IMR-90 (cell line): ENCODE data around the gene EXOC4. TPM values are rescaled to one million over a fixed set of nuclear protein-coding genes. Genes with fewer than 3 reads are reported as not detected.

Experiments used
- ATAC-seq: fragments of 200-7000 bp; cut with Tn5 transposase; 2 replicates; pipeline ENCODE4 v1.9.1; 2020; ENCODE audit warnings: low read depth, mild to moderate bottlenecking, moderate library complexity
- BruUV-seq: library from RNA; stranded (reverse); fragments of 400-500 nt; replicated peaks from 2 replicates; lab custom pipeline; 2021; lab: Mats Ljungman, UMichigan
- CTCF ChIA-PET: fragments of 300-600 bp; formaldehyde crosslinking; extraction: SDS; loops from one replicate; lab custom pipeline; 2021; ENCODE audit warnings: antibody characterized with exemption; lab: Yijun Ruan, JAX
- POLR2A ChIA-PET: fragments of 300-600 bp; sonication (Branson Sonifier 250); formaldehyde crosslinking; loops from one replicate; lab custom pipeline; 2022; ENCODE audit warnings: antibody characterized with exemption; ENCODE audit not compliant: unreplicated experiment; lab: Charles Lee
- DNase-seq: peaks from one replicate; pipeline ENCODE4 v3.0.0; 2013
- H2AFZ ChIP-seq: replicated peaks from 2 replicates; pipeline ENCODE3; 2013; ENCODE audit warnings: low read length, mild to moderate bottlenecking; ENCODE audit not compliant: poor library complexity
- H2AK5ac ChIP-seq: 2 replicates; pipeline ENCODE4 v1.6.1; 2013; ENCODE audit warnings: low read depth, low read length, inconsistent platforms
- H2AK9ac ChIP-seq: replicated peaks from 2 replicates; pipeline ENCODE3; 2013; ENCODE audit warnings: mild to moderate bottlenecking, low read depth, low read length, moderate library complexity; ENCODE audit not compliant: poor library complexity
- H2BK120ac ChIP-seq: 2 replicates; pipeline ENCODE4 v1.6.1; 2013; ENCODE audit warnings: low read depth, low read length, inconsistent platforms
- H2BK15ac ChIP-seq: 3 replicates; pipeline ENCODE4 v1.6.1; 2013; ENCODE audit warnings: low read depth, low read length, inconsistent platforms
- H2BK20ac ChIP-seq: 2 replicates; pipeline ENCODE4 v1.6.1; 2013; ENCODE audit warnings: low read depth, mild to moderate bottlenecking, inconsistent platforms, low read length, moderate library complexity
- H2BK5ac ChIP-seq: 2 replicates; pipeline ENCODE4 v1.6.1; 2013; ENCODE audit warnings: mild to moderate bottlenecking, low read depth, low read length, inconsistent platforms; ENCODE audit not compliant: poor library complexity, severe bottlenecking
- H3K14ac ChIP-seq: replicated peaks from 2 replicates; pipeline ENCODE4 v1.6.1; 2013; ENCODE audit warnings: low read depth, low read length, inconsistent platforms
- H3K18ac ChIP-seq: 2 replicates; pipeline ENCODE4 v1.6.1; 2013; ENCODE audit warnings: low read depth, low read length, control low read depth
- H3K23ac ChIP-seq: 2 replicates; pipeline ENCODE4 v1.6.1; 2013; ENCODE audit warnings: low read depth, low read length, inconsistent platforms
- H3K27ac ChIP-seq: 2 replicates; pipeline ENCODE4 v1.5.1; 2013; ENCODE audit warnings: mild to moderate bottlenecking, control low read depth, low read length; ENCODE audit not compliant: insufficient read depth
- H3K27me3 ChIP-seq: 2 replicates; pipeline ENCODE4 v1.6.1; 2013; ENCODE audit warnings: low read length; ENCODE audit not compliant: control insufficient read depth, insufficient read depth
- H3K36me3 ChIP-seq: 2 replicates; pipeline ENCODE4 v1.6.1; 2013; ENCODE audit warnings: low read length, mixed read lengths; ENCODE audit not compliant: control insufficient read depth, insufficient read depth
- H3K4ac ChIP-seq: 2 replicates; pipeline ENCODE4 v1.6.1; 2013; ENCODE audit warnings: low read depth, low read length, inconsistent platforms
- H3K4me1 ChIP-seq: 2 replicates; pipeline ENCODE4 v1.6.1; 2013; ENCODE audit warnings: low read length, mixed read lengths; ENCODE audit not compliant: control insufficient read depth, insufficient read depth
- H3K4me2 ChIP-seq: 2 replicates; pipeline ENCODE4 v1.6.1; 2013; ENCODE audit warnings: low read depth, mild to moderate bottlenecking, control low read depth, low read length, moderate library complexity
- H3K4me3 ChIP-seq: 2 replicates; pipeline ENCODE4 v1.5.1; 2013; ENCODE audit warnings: low read depth, mild to moderate bottlenecking, control low read depth, low read length, moderate library complexity; ENCODE audit not compliant: insufficient read depth
- H3K56ac ChIP-seq: 2 replicates; pipeline ENCODE4 v1.6.1; 2013; ENCODE audit warnings: low read length, inconsistent platforms; ENCODE audit not compliant: insufficient read depth; ENCODE audit errors: extremely low read depth
- H3K79me1 ChIP-seq, 2 experiments: 2 replicates each; pipeline ENCODE4 v1.6.1; 2013; ENCODE audit warnings: low read length in 2 of 2, inconsistent platforms in 1 of 2, low read depth in 1 of 2
- H3K9ac ChIP-seq: 2 replicates; pipeline ENCODE4 v1.6.1; 2013; ENCODE audit warnings: low read depth, low read length, control low read depth
- H3K9me1 ChIP-seq: 2 replicates; pipeline ENCODE4 v1.6.1; 2013; ENCODE audit warnings: low read length, inconsistent platforms; ENCODE audit not compliant: insufficient read depth
- H3K9me3 ChIP-seq: 2 replicates; pipeline ENCODE4 v1.6.1; 2013; ENCODE audit warnings: low read length; ENCODE audit not compliant: control insufficient read depth, insufficient read depth
- H4K20me1 ChIP-seq: 2 replicates; pipeline ENCODE4 v1.6.1; 2013; ENCODE audit warnings: low read length, inconsistent platforms; ENCODE audit not compliant: insufficient read depth
- H4K5ac ChIP-seq: 2 replicates; pipeline ENCODE4 v1.6.1; 2013; ENCODE audit warnings: mild to moderate bottlenecking, low read depth, low read length, control low read depth
- H4K8ac ChIP-seq, 2 experiments: 2 replicates each; pipeline ENCODE4 v1.6.1; 2013; ENCODE audit warnings: low read depth in 2 of 2, low read length in 2 of 2, control low read depth in 1 of 2, inconsistent platforms in 1 of 2
- H4K91ac ChIP-seq: 2 replicates; pipeline ENCODE4 v1.6.1; 2013; ENCODE audit warnings: low read depth, low read length, inconsistent platforms; ENCODE audit not compliant: insufficient read depth
- BHLHE40 ChIP-seq: fragments of 150-350 bp; IDR thresholded peaks from 2 replicates; pipeline ENCODE4 v1.6.1; 2016; ENCODE audit warnings: mild to moderate bottlenecking, low read depth, low read length
- CEBPB ChIP-seq: IDR thresholded peaks from 2 replicates; pipeline ENCODE4 v1.6.1; 2012; ENCODE audit warnings: low read depth, low read length, improper control_type of control experiment
- CHD1 ChIP-seq: IDR thresholded peaks from 2 replicates; pipeline ENCODE4 v1.6.1; 2012; ENCODE audit warnings: low read depth, low read length, improper control_type of control experiment
- ELK1 ChIP-seq: fragments of 150-350 bp; IDR thresholded peaks from 2 replicates; pipeline ENCODE4 v1.6.1; 2016; ENCODE audit warnings: low read depth, mild to moderate bottlenecking, low read length, moderate library complexity, borderline replicate concordance
- FOS ChIP-seq: fragments of 150-350 bp; IDR thresholded peaks from 2 replicates; pipeline ENCODE4 v1.6.1; 2016; ENCODE audit warnings: low read depth, low read length
- MAFK ChIP-seq: IDR thresholded peaks from 2 replicates; pipeline ENCODE4 v1.6.1; 2012; ENCODE audit warnings: low read depth, low read length, improper control_type of control experiment
- MAZ ChIP-seq: IDR thresholded peaks from 2 replicates; pipeline ENCODE4 v1.6.1; 2012; ENCODE audit warnings: low read depth, mild to moderate bottlenecking, low read length, improper control_type of control experiment, moderate library complexity, borderline replicate concordance
- MXI1 ChIP-seq: IDR thresholded peaks from 2 replicates; pipeline ENCODE4 v1.6.1; 2012; ENCODE audit warnings: low read depth, mild to moderate bottlenecking, low read length, moderate library complexity, borderline replicate concordance
- NFE2L2 ChIP-seq: fragments of 150-350 bp; IDR thresholded peaks from 2 replicates; pipeline ENCODE4 v1.6.1; 2016; ENCODE audit warnings: low read depth, mild to moderate bottlenecking, low read length
- POLR2A ChIP-seq: IDR thresholded peaks from 2 replicates; pipeline ENCODE4 v1.6.1; 2012; ENCODE audit warnings: mild to moderate bottlenecking, low read depth, low read length
- RAD21 ChIP-seq: IDR thresholded peaks from 2 replicates; pipeline ENCODE4 v1.6.1; 2012; ENCODE audit warnings: low read length, improper control_type of control experiment
- RCOR1 ChIP-seq: IDR thresholded peaks from 2 replicates; pipeline ENCODE4 v1.6.1; 2012; ENCODE audit warnings: mild to moderate bottlenecking, low read length, improper control_type of control experiment; ENCODE audit not compliant: insufficient replicate concordance
- RFX5 ChIP-seq: IDR thresholded peaks from 2 replicates; pipeline ENCODE4 v1.8.0; 2012; ENCODE audit warnings: low read depth, mild to moderate bottlenecking, low read length, moderate library complexity
- SMC3 ChIP-seq: fragments of 150-350 bp; IDR thresholded peaks from 2 replicates; pipeline ENCODE4 v1.6.1; 2016; ENCODE audit warnings: low read depth, mild to moderate bottlenecking, antibody characterized with exemption, low read length, moderate library complexity
- WGBS, 2 experiments: methylation state at CpG; one replicate each; pipeline versions ENCODE4 v1.1.5 to v1.1.7; 2013; ENCODE audit warnings: missing lambda C conversion rate in 2 of 2; ENCODE audit not compliant: insufficient read length in 1 of 2; ENCODE audit errors: extremely low coverage in 2 of 2; 5-methylcytosine and 5-hydroxymethylcytosine counted together
- dilution Hi-C: fragments of 300-500 bp; cut with HindIII; formaldehyde crosslinking; loops from one replicate; pipeline ENCODE4 v1.14.3; 2018; ENCODE audit warnings: low sequenced_read_pairs; ENCODE audit not compliant: unreplicated experiment
- in situ Hi-C: fragments of 300-500 bp; cut with MboI; formaldehyde crosslinking; loops from 3 replicates; pipeline ENCODE4 v1.14.3; 2019; ENCODE audit warnings: low sequenced_read_pairs, inconsistent platforms, mixed read lengths
- intact Hi-C: fragments of 100-400 bp; cut with micrococcal nuclease; formaldehyde crosslinking; loops from 2 replicates; pipeline ENCODE4 v1.10.0; 2022
- polyA plus RNA-seq, 3 experiments: library from polyadenylated mRNA; depleted of rRNA; stranded (reverse); fragments of >200 nt; gene quantifications; 2 replicates each; pipeline ENCODE4 v1.2.3, GENCODE V29; 2012; ENCODE audit warnings: low replicate concordance in 1 of 3
- total RNA-seq: library from RNA; depleted of rRNA; stranded (reverse); fragments of >200 nt; gene quantifications from 2 replicates; pipeline ENCODE4 v1.2.3, GENCODE V29; 2012
- TF ChIP-seq, protein P1 (sequence below): conservative IDR thresholded peaks from 2 replicates; pipeline ENCODE4 v1.5.1; 2012; ENCODE audit warnings: mild to moderate bottlenecking, low read depth, low read length, improper control_type of control experiment
- TF ChIP-seq, protein P2 (sequence below): fragments of 150-350 bp; IDR thresholded peaks from 2 replicates; pipeline ENCODE4 v1.6.1; 2017; ENCODE audit warnings: mild to moderate bottlenecking, antibody characterized with exemption, low read length, low read depth

EXOC4 gene
- total and polyA plus RNA-seq, 2 of the 4 experiments (the other 2 are of a cell fraction): 25.4 to 94.6 TPM

DNA sequence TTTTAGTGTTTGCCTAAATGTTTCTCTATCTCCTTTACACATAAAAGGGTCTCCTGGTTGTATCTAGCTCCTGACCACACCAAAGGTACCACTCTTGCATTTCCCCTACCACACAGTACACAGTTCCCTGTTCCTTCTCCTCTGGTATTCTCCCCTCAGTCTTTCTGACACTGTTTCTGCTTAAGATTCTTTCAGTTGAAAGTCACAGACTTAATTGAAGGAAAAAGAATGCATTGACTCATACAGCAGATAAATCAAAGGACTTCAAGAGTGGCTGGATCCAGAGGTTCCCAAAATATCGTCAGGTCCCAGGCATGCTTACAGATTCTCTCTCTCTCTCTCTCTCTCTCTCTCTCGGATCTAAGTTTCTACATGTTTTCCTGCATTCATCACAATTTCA lies 688.6 kb downstream of the EXOC4 start:
- no TSS peak for BruUV-seq
- POLR2A ChIA-PET: no interaction called here

More for the DNA sequence above, 688.6 kb downstream of the EXOC4 start:
- no peak overlapping the region for H3K4me3 ChIP-seq
- TF ChIP-seq MAFK (no peak), POLR2A (no peak), FOS (no peak), NFE2L2 (no peak), RAD21 (no peak), ELK1 (no peak), RCOR1 (no peak), MXI1 (no peak), SMC3 (no peak), RFX5 (no peak), CHD1 (no peak), CEBPB (no peak), MAZ (no peak), BHLHE40 (no peak)
- TF ChIP-seq, protein P1, sequence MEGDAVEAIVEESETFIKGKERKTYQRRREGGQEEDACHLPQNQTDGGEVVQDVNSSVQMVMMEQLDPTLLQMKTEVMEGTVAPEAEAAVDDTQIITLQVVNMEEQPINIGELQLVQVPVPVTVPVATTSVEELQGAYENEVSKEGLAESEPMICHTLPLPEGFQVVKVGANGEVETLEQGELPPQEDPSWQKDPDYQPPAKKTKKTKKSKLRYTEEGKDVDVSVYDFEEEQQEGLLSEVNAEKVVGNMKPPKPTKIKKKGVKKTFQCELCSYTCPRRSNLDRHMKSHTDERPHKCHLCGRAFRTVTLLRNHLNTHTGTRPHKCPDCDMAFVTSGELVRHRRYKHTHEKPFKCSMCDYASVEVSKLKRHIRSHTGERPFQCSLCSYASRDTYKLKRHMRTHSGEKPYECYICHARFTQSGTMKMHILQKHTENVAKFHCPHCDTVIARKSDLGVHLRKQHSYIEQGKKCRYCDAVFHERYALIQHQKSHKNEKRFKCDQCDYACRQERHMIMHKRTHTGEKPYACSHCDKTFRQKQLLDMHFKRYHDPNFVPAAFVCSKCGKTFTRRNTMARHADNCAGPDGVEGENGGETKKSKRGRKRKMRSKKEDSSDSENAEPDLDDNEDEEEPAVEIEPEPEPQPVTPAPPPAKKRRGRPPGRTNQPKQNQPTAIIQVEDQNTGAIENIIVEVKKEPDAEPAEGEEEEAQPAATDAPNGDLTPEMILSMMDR: no peak
- TF ChIP-seq, protein P2, sequence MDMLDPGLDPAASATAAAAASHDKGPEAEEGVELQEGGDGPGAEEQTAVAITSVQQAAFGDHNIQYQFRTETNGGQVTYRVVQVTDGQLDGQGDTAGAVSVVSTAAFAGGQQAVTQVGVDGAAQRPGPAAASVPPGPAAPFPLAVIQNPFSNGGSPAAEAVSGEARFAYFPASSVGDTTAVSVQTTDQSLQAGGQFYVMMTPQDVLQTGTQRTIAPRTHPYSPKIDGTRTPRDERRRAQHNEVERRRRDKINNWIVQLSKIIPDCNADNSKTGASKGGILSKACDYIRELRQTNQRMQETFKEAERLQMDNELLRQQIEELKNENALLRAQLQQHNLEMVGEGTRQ: no peak
- no peak overlapping the region for H3K18ac ChIP-seq
- H2AK5ac ChIP-seq: no peak overlapping the region
- H2BK5ac ChIP-seq: no peak overlapping the region
- in situ Hi-C loops (no loop called here), intact Hi-C loops (no loop called here), dilution Hi-C loops (no loop called here)
- H2BK120ac ChIP-seq: no peak overlapping the region
- peaks cover 6% of the 10 kb centered on the region; the same call in 1 of the 2 replicates for H3K36me3 ChIP-seq
- no peaks in the 10 kb centered on the region for H3K9me1 ChIP-seq
- H3K4me2 ChIP-seq: no peak overlapping the region
- no peaks in the 10 kb centered on the region for H4K20me1 ChIP-seq
- no CpG with 5 or more reads among the region's 2 CpGs for WGBS, 2 experiments
- no peak overlapping the region for H3K27ac ChIP-seq
- no peak overlapping the region for H2AFZ ChIP-seq
- no peak overlapping the region for H3K4ac ChIP-seq
- CTCF ChIA-PET: no interaction called here
- H3K9me3 ChIP-seq: no peaks in the 10 kb centered on the region
- no peak overlapping the region for H3K56ac ChIP-seq
- no peak overlapping the region for H4K5ac ChIP-seq
- no peak overlapping the region for H2AK9ac ChIP-seq
- H3K79me1 ChIP-seq: no peaks in the 10 kb centered on the region
- 0 out of 2 replicates have a peak overlapping the region, but pooled peaks have one; percentile 62 for H3K14ac ChIP-seq
- H4K8ac ChIP-seq: no peak overlapping the region
- peaks cover 2% of the 10 kb centered on the region; the same call in 1 of the 2 replicates for H3K4me1 ChIP-seq
- H2BK15ac ChIP-seq: no peak overlapping the region
- H3K9ac ChIP-seq: no peak overlapping the region
- no peaks in the 10 kb centered on the region for H3K27me3 ChIP-seq
- H2BK20ac ChIP-seq: no peak overlapping the region; the same call in 1 of the 2 replicates
- H3K23ac ChIP-seq: no peak overlapping the region
- DNase-seq (peak; percentile 74), ATAC-seq (peak; percentile 90)
- H4K91ac ChIP-seq: no peak overlapping the region
